Measurements from ENCODE around the gene CARD19.

Gene CARD19

DNA sequence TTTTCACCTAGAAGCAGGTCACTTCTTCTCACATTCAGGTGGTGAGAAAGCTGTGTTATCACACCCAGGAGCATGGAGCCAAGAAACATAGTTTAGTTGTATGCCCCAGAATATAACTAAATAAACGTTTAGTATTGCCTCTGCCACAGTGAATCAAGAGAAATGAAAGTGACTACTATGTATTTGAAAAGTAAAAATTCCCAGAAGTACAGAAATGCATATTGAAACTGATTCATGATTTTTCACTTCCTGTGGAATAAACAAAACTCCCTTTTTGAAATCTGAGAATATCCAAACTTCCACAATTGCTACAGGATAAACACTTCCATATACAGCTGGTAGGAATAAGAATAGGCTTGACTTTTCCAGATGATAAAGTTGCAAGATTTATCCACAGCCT lies 53.3 kb downstream of the CARD19 start:
- DNase-seq, result no peak

DNA sequence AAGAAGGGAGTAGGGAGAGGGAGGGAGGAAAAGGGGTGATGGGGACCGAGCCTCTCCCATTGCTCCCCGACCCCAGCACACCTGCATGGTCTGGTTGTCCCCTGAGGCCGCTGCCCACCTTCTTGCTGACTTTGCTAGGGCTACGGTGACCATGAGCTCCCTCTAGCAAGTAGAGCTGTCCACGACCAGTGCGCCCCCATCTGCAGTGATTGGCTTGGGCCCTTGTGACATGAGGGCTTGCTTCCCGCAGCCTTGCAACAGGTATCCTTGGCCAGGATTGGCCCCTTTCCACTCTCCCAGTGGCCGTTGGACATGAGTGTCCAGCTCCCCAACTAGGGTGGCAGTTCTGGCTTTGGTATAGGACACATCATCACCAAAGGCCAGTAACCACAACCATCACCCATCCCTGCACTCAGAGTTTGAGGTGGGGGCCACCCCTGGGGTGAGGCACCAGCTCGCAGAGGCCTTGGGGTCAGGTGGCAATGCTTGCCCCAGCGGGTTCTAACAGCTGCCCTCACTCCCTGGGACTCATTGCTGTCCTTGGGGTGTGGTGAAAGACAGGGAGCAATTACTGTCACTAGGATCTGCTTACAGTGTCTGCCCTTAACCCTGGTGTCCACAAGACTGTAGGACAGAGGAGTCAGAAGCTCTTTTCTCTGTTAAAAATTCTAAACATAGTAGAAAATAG lies 55.2 kb downstream of the CARD19 start:
- DNase-seq, result no peak

DNA sequence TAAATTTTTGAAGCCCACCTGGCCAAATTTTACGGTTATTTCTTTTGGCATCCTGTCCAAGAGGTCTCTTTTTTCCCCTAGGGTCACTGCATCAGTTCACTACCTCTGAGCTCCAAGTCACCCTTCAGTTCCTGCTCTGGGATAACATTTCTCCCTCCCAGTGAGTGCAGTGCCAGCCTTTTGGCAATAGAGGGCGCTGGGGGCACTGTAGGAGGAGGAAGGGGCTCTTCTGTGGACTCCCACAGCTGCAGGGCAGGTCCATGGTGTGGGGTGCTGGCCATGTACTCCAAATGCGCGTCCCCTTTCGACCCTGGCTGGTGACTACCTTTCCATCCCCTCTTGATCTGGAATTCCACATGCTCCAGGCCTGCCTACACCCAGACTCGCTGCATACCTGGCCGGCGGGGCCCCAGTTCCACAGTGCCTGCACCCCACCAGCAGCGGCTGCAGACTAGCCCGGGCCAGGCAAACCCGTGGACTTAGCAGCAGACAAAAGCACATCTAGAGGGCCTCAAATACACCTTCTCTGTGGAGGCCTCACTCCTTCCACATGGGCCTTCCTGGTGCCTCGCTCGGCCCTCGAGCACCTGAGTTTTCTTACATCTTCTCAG lies 58.4 kb downstream of the CARD19 start:
- peak in 14 of 58 donors; percentile 5 to 39 (median 14) for DNase-seq

DNA sequence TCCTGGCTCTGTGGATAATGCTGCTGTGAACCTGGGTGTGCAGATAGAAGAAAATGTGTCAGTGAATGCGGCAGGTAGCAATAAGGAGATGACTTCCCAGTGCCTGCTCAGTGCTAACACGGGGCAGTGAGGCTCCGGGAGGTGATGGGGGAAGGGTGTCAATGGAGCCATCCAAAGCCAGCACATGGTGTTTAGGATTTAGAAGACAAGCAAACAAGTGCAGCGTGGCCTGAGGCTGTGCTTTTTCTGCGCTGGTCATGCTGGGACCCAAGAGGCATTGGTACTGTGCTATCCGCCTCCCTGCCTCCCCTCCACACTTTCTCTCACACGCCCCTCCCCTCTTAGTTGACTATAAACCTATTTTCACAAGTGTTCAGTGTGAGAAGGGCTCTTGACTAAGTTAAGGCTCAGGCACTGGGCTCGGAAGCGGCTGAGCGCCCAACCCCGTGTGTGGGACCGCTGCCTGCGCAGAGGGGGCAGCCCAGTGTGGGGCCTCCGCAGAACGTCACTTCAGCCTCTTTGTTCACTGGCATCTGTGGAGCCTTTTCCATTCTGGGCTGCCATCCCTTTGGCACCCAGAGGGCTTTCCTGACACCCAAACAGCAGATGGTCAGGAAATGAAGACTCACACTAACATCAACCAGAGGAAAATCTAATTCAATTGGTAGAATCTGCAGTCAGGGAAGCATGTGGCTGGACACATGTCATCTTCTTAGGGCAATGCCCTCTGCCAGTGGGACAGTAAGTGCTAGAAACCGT lies 59.9 kb downstream of the CARD19 start:
- DNase-seq, result peak in 52 of 58 donors; percentile 18 to 81 (median 58)

DNA sequence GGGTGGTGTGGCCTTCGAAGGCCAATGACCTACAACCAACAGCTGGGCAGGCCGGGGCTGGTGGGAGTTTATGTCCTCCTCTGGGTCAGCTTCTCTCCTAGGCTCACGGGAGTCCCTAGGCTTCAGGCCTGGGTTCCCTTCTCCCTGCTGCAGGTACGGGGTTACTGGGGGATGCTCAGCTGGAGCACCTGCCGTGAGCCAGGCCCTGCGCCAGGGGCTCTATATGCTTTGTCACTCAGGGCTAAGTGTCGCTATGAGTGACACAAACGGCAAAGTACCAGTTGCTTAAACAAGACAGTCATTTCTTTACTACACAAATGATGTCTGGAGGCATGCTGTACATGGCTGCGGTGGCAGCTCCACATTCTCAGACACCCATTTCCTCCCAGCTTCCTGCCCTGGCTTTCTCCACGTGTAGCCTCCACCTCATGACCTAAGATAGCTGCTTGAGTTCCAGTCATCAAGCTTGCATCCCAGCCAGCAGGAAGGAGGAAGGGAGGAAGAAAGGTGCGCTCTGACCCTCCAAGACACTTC lies 60.5 kb downstream of the CARD19 start:
- no peak for DNase-seq

DNA sequence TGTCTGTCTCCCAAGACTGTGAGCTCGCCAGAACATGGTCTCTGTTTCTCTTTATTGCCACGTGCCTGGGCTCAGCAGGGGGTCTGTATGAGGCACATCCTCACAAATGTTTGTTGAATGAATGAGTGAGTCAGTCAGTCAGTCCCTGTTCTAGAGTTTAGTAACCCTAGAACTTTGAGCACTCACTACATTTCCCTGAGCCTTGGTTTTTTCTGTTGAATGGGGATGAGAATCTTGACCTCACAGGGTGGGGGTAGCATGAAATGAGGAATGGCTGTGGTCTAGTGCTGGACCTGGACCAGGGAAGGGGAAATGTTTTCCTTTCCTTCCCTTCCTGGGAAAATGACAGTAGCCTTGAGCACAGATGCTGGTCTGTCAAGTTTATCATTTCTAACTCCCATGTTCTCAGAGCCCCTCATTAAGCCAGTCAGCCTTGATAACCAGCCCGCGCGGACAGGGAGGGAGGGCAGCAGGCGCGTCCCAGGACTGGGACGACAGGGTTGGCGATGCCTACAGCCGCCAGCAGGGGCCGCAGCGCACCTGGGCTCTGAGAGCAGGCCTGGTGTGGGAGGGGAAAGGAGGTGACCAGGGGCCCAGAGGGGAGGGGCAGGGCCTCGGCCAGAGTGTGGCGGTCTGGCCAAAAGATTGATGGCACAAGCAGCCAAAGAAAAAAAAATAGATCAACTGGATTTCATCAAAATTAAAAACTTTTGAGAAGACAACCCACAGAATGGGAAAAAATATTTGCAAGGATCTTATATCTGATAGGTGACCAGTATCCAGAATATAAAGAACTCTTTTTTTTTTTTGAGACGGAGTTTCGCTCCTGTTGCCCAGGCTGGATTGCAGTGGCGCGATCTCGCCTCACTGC lies 63.8 kb downstream of the CARD19 start:
- peak in 53 of 58 donors; percentile 14 to 81 (median 58) for DNase-seq

DNA sequence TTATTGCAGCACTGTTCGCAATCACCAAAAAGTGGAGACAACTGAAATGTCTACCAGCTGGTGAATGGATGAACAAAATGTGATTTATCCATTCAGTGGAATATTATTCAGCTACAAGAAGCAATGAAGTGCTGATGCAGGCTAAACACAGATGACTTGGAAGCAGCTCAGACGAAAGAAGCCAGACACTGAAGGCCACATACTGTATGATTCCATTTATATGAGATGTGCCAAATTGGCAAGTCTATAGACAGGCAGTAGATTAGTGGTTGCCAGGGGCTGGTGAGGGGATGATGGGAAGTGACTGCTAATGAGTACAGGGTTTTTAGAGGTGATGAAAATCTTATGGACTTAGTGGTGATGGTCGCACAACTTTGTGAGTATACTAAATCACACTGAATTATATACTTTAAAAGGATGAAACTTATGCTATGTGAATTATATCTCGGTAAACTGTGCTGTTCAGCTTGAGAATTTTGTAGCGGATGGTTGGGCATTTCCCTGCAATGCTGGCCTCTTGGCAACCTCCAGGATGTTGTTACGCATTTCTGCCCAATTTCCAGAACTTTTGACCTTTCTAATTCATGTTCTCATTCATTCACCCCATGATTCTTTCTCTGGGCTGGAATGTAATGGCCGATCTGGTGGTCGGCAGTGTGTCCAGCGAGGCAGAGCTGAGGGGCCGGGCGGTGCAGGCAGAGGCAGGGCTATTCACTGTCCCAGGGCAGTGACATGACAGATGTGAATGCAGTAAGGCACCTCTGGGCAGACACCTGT lies 66.0 kb downstream of the CARD19 start:
- DNase-seq, result peak in 3 of 58 donors; percentile 6 to 21 (median 13)

All from anterior cingulate cortex (tissue), 58 donors.